Activated T-cell treated with anti-CD3 and anti-CD28 coated beads for 48 hours (primary cell): ENCODE measurements around the gene ALPI.

ENCODE experiments used
- DNase-seq: peaks from one replicate; pipeline ENCODE4 v3.0.0-alpha.2; 2020; ENCODE audit warnings: low read depth

Gene ALPI

DNA sequence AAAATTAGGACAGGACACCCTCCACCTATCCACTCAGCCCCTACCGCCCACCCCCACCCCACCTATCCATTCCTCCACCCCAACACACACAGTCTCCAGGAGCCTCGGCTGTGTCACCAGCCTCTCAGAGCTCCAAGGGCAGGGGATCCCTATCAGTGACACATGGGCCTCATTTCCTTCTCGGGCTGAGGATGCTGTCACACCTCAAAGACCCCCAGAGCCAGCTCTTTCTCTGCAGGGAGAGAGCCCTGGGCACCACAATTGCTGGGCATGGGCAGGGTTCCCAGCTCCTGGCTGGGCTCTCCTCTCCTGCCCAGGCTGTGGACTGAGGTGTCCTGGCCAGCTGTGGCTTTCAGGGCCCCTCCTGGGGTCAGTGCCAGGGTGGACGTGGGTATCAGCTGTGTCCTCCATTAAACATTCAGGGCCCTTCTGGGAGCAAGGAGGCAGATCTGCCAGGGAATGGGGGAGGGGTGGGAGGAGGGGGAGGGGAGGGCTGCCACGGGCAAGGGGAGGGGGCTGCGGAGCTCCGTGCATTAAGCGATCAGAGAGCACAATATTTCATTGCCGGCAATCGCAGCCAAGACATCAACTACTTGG, 45.9 kb downstream of the ALPI start:
- DNase-seq: no peak

GRCh38 chr2:232502511-232502910, 46.6 kb downstream of the ALPI start:
- no peak for DNase-seq

DNA sequence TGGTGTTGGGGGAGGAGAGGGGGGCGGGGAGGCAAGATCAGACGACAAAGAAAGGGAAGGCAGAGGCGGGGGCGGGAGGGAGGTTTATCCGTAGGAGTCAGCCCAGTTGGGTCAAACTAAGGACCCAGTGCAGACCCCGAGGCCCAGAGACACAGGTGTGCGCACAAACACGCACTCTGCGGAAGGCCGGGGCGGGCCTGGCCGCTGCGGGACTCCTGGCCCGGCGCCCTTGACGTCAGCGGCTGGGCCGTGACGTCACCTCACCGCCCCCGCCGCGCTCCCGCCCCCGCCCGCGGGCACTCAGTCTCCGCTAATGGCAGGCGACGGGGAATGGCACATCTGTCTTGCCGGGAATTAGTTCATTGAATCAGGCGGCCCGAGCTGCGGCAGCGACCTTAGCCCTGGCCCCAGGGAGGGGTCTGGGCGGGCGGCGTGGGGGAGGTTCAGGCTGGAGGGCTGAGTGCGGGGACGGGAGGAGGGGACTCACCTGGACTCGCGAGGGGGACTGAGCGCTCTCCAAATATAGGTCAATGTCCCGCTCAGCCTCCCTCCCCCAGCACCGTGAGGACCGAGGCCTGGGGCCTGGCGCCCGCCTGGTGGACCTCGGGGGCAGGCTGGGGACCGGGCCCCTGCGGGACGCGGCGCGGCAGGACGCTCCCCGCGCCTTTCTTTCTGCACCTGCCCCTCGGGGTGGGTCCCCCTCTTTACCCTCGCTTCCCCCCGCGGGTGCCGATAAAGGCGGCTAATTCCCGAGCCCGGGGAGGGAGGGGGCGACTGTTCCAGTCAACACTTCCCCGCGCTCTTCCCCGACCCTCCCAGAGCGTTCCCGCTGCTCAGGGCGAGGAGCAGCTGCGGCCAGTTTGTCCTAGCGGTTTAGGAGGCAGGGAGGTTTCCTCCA, 47.2 kb downstream of the ALPI start:
- peak; percentile 42 for DNase-seq

DNA sequence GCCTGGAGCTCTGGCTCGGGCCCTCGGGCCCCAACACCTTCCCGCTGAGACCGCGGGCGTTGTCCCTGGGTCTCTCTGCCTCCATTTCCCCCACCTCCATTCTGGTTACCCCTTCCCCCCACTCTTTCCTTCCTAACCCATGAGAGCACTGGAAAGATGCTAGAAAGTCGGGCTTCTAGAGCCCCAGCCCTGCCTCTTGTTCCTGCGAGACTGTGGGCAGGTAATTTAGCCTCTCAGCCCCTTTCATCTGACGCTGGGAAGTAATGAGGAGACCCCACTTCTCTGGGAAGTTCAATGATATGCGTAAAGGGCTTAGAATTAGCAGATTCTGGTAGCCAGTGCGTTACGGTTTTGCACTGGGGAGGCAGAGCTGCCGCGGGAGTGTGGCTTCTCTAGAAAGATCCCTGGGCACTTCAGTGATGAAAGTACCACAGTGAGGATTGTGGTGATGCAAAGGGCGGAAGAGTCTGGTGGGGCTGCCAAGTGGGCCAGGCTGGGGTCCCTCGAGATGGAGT, 47.9 kb downstream of the ALPI start:
- no peak for DNase-seq

- no peak for DNase-seq
Measured at GRCh38 chr2:232504438-232504837, 48.5 kb downstream of the ALPI start.

- no peak for DNase-seq
Measured at GRCh38 chr2:232505856-232506255, 49.9 kb downstream of the ALPI start.

DNA sequence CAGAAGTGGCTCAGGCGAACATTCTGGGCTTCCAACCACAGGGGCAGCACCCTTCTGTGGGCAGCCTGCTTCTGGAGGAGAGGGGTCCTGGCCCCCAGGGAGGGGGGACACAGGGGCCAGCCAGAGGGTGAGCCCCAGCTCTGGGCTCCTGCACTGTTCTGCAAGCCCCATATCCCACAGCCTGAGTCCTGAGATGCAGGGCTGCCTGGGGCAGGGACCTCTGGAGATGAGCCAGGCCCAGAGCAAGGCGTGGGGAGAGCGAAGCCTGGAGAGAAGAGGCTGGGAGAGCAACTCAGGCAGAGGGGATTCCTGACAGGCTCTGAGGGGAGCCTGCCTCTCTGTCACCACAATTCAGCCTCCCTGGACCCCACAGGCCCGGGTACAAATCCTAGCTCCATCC, 50.8 kb downstream of the ALPI start:
- DNase-seq: no peak

DNA sequence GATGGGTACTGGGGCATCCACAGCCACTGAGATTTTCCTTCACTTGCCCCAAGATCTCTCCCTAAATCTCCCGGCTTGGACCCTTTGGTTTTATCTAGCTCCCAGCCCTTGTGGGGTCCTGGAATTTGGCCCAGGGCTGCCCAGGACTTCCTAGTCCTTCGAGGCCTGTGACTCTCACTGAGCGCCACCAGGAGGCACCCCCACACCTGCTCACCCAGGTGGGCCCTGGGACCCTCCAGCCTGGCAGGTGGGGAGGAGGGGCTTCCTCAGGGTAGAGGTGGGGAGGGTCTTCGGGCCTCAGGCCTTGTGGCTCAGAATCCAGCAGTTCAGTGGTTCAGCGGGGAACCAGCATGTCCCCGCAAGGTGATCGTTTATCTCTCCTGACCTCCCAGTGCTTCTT, 52.3 kb downstream of the ALPI start:
- DNase-seq: no peak
